Cerebellar nuclear complex (tissue), 1 donor: ENCODE data around the gene MTIF2.
"Not testable (repeated sequence)": the region's sequence is repeated elsewhere in the genome, so short reads cannot be mapped to it uniquely, and the experiment has no call there.

Source experiments
- DNase-seq, 2 experiments: peaks; one replicate each; lab custom pipeline; 2025; lab: John Stamatoyannopoulos, UW

MTIF2 gene

DNA sequence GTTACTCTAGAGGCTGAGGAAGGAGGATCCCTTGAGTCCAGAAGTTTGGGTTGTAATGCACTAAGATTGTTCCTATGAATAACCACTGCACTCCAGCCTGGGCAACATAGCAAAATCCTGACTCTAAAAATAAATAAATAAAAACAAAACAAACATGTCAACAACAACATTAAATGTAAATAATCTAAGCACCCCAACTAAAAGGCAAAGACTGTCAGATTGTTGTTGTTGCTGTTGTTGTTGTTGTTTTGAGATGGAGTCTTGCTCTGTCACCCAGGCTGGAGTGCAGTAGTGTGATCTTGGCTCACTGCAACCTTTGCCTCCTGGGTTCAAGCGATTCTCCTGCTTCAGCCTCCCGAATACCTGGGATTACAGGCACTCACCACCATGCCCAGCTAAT, 77.1 kb downstream of the MTIF2 start:
- DNase-seq, result not testable (repeated sequence)

DNA sequence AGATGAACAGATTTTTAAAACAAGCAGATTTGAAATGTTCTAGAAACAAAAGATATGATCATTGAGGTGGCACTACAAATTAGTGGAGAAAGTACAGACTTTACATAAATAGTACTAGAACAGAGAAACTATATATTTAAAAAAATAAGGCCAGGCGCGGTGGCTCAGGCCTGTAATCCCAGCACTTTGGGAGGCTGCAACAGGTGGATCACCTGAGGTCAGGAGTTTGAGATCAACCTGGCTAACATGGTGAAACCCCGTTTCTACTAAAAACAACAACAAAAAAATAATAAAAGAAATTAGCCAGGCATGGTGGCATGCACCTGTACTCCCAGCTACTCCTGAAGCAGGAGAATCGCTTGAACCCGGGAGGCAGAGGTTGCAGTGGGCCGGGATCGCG, 82.2 kb downstream of the MTIF2 start:
- DNase-seq, result not testable (repeated sequence)
